HCT116 (cell line): Measurements from ENCODE around the gene HSPB3. TPM values are rescaled to one million over a fixed set of nuclear protein-coding genes. Genes with fewer than 3 reads are reported as not detected.
"Not testable (repeated sequence)": the region's sequence is repeated elsewhere in the genome, so short reads cannot be mapped to it uniquely, and the experiment has no call there.

Source experiments
- ATAC-seq: fragments of 200-7000 bp; cut with Tn5 transposase; 2 replicates; pipeline ENCODE4 v1.9.1; 2020; ENCODE audit warnings: mild to moderate bottlenecking, moderate library complexity
- BruUV-seq: library from RNA; stranded (reverse); fragments of 400-500 nt; replicated peaks from 2 replicates; lab custom pipeline; 2021; lab: Mats Ljungman, UMichigan
- CTCF ChIA-PET: fragments of 300-600 bp; sonication (Branson Sonifier 250); formaldehyde crosslinking; loops from one replicate; lab custom pipeline; 2021; ENCODE audit warnings: antibody characterized with exemption; lab: Charles Lee
- POLR2A ChIA-PET: fragments of 300-600, 350-600 bp; sonication (Branson Sonifier 250); formaldehyde crosslinking; loops from one replicate; lab custom pipeline; 2021; ENCODE audit warnings: antibody characterized with exemption; lab: Charles Lee
- RAD21 ChIA-PET, 2 experiments: fragments of 300-600 bp; sonication (Branson Sonifier 250); formaldehyde crosslinking; loops; one replicate each; lab custom pipeline; 2023; ENCODE audit warnings: low total read pairs in 2 of 2; ENCODE audit not compliant: uncharacterized antibody in 2 of 2, unreplicated experiment in 2 of 2, low non-redundant PET in 1 of 2; lab: Charles Lee
- DNase-seq: peaks from one replicate; pipeline ENCODE4 v3.0.0-alpha.2; 2010; ENCODE audit warnings: low read depth, low spot score
- H2AFZ ChIP-seq: fragments of 200-600 bp; shearing (Covaris generic), sonication (generic); 2 replicates; pipeline ENCODE4 v1.6.1; 2017; ENCODE audit warnings: low read depth, mixed run types, mixed read lengths, antibody characterized with exemption, low read length; ENCODE audit not compliant: poor library complexity, severe bottlenecking
- H3K27ac ChIP-seq: 2 replicates; pipeline ENCODE4 v1.5.1; 2012; ENCODE audit warnings: low read depth, low read length
- H3K27me3 ChIP-seq: fragments of 200-600 bp; sonication (generic); 2 replicates; pipeline ENCODE4 v1.6.1; 2016; ENCODE audit warnings: mixed run types, low read length, mixed read lengths; ENCODE audit not compliant: insufficient read depth
- H3K36me3 ChIP-seq, 2 experiments: fragments of 200-500 bp in 1 of 2; fragments of 200-600 bp in 1 of 2; sonication (Bioruptor generic) in 1 of 2; sonication (generic) in 1 of 2; 2 replicates each; pipeline versions ENCODE4 v1.5.1 to v1.6.1; 2014 to 2016; ENCODE audit warnings: low read length in 2 of 2, inconsistent platforms in 1 of 2, mixed read lengths in 1 of 2, mixed run types in 1 of 2; ENCODE audit not compliant: insufficient read depth in 2 of 2, control insufficient read depth in 1 of 2
- H3K4me1 ChIP-seq, 2 experiments: fragments of 200-600 bp in 1 of 2; sonication (generic) in 1 of 2; 2 replicates each; pipeline versions ENCODE4 v1.5.1 to v1.6.1; 2012 to 2017; ENCODE audit warnings: low read length in 2 of 2, inconsistent platforms in 1 of 2, mild to moderate bottlenecking in 1 of 2, mixed read lengths in 1 of 2, mixed run types in 1 of 2, moderate library complexity in 1 of 2; ENCODE audit not compliant: insufficient read depth in 2 of 2, control insufficient read depth in 1 of 2
- H3K4me2 ChIP-seq: fragments of 200-600 bp; sonication (generic); 2 replicates; pipeline ENCODE4 v1.6.1; 2017; ENCODE audit warnings: mixed run types, low read length, mixed read lengths
- H3K4me3 ChIP-seq, 2 experiments: fragments of 200-600 bp in 1 of 2; sonication (generic) in 1 of 2; replicated peaks in 1 of 2; 2 replicates each; pipeline ENCODE4 v1.5.1; 2011 to 2016; ENCODE audit warnings: low read length in 2 of 2, control low read depth in 1 of 2, low read depth in 1 of 2, mild to moderate bottlenecking in 1 of 2, mixed read lengths in 1 of 2, mixed run types in 1 of 2
- H3K79me2 ChIP-seq: fragments of 200-600 bp; sonication (generic); 2 replicates; pipeline ENCODE4 v1.6.1; 2017; ENCODE audit warnings: mild to moderate bottlenecking, mixed run types, low read length, moderate library complexity, mixed read lengths; ENCODE audit not compliant: insufficient read depth
- H3K9ac ChIP-seq: fragments of 200-600 bp; sonication (generic); 2 replicates; pipeline ENCODE4 v1.6.1; 2016; ENCODE audit warnings: low read length, mixed read lengths
- H3K9me2 ChIP-seq: fragments of 200-600 bp; sonication (generic), shearing (Covaris generic); 2 replicates; pipeline ENCODE4 v1.6.1; 2017; ENCODE audit warnings: mixed run types, mild to moderate bottlenecking, moderate library complexity; ENCODE audit not compliant: insufficient read depth
- H3K9me3 ChIP-seq, 2 experiments: fragments of 200-500 bp in 1 of 2; fragments of 200-600 bp in 1 of 2; sonication (Bioruptor generic) in 1 of 2; sonication (generic) in 1 of 2; 2 replicates each; pipeline ENCODE4 v1.6.1; 2014 to 2017; ENCODE audit warnings: low read length in 2 of 2, mixed read lengths in 2 of 2, inconsistent platforms in 1 of 2, low read depth in 1 of 2, mild to moderate bottlenecking in 1 of 2, mixed run types in 1 of 2, moderate library complexity in 1 of 2; ENCODE audit not compliant: control insufficient read depth in 1 of 2, insufficient read depth in 1 of 2
- H4K20me1 ChIP-seq: fragments of 200-600 bp; sonication (generic), shearing (Covaris generic); 2 replicates; pipeline ENCODE4 v1.6.1; 2017; ENCODE audit warnings: mixed run types, mild to moderate bottlenecking, moderate library complexity; ENCODE audit not compliant: insufficient read depth
- CTCF ChIP-seq, 3 experiments: fragments of 200-600 bp in 1 of 3; sonication (generic) in 1 of 3; IDR thresholded peaks in 2 of 3; conservative IDR thresholded peaks in 1 of 3; 2 replicates each; pipeline ENCODE4 v1.5.1; 2012 to 2017; ENCODE audit warnings: low read depth in 2 of 3, low read length in 2 of 3, antibody characterized with exemption in 1 of 3, borderline replicate concordance in 1 of 3, control low read depth in 1 of 3, mild to moderate bottlenecking in 1 of 3, mixed read lengths in 1 of 3, mixed run types in 1 of 3, moderate library complexity in 1 of 3; ENCODE audit not compliant: insufficient read depth in 1 of 3
- RAD21 ChIP-seq: IDR thresholded peaks from 2 replicates; pipeline ENCODE4 v1.6.1; 2012; ENCODE audit warnings: low read depth, mild to moderate bottlenecking
- intact Hi-C: fragments of 100-400 bp; cut with micrococcal nuclease; formaldehyde crosslinking; loops from 2 replicates; pipeline ENCODE4 v1.10.0; 2022
- total RNA-seq: library from RNA; stranded (reverse); gene quantifications from one replicate; pipeline ENCODE4 v1.2.1, GENCODE V29; 2021; ENCODE audit not compliant: unreplicated experiment

The HSPB3 gene
- total RNA-seq, 1 experiment from 2014 or later, result not detected

GRCh38 chr5:54419573-54420423 is 35.7 kb upstream of the HSPB3 start:
- TF ChIP-seq RAD21 (peak; percentile 63), CTCF (IDR thresholded peaks at IDR 0.05 in 2 of 3, conservative IDR thresholded peaks at IDR 0.05 in 1 of 3; ENCODE audit: borderline replicate concordance in 1 of 3, insufficient read depth in 1 of 3, low read depth in 2 of 3, low read length in 2 of 3) (peak; percentile 54 to 88 (median 67); a peak in 5 of 6 replicates)
- not testable (repeated sequence) for H3K4me3 ChIP-seq, H3K9me3 ChIP-seq, H3K4me2 ChIP-seq, H3K9me2 ChIP-seq, H3K27me3 ChIP-seq, H3K27ac ChIP-seq, H3K9ac ChIP-seq, H4K20me1 ChIP-seq, H3K4me1 ChIP-seq, H2AFZ ChIP-seq, H3K79me2 ChIP-seq, BruUV-seq, H3K36me3 ChIP-seq
- ATAC-seq, result peak; percentile 69
- POLR2A ChIA-PET, result interaction anchor here (0.7 to 0.9 kb wide), 2 partner anchors 9 to 108 kb away, joined by 3 to 4 read pairs; no protein-coding TSS in a partner anchor
- DNase-seq, result peak; percentile 31
- RAD21 ChIA-PET, result interaction anchor here in 1 of 2 experiments (1.1 kb wide), 1 partner anchor 176 kb away, joined by 8 read pairs; no protein-coding TSS in a partner anchor
- CTCF ChIA-PET, result interaction anchor here (0.6 to 1.3 kb wide), 23 partner anchors 8 to 1157 kb away, joined by 3 to 26 read pairs (median 4); partner anchors contain the start of genes ARL15 and SNX18
- intact Hi-C loops, result loop anchor here (1.0 to 10.0 kb wide), 2 partner anchors 105 to 176 kb away; partner anchors contain the start of gene ARL15

- CTCF ChIA-PET, H3K4me3 ChIP-seq, H2AFZ ChIP-seq, H4K20me1 ChIP-seq, intact Hi-C loops, BruUV-seq, H3K9ac ChIP-seq, H3K27me3 ChIP-seq, ATAC-seq, H3K4me2 ChIP-seq, H3K4me1 ChIP-seq, H3K9me3 ChIP-seq, POLR2A ChIA-PET, H3K27ac ChIP-seq, H3K9me2 ChIP-seq, DNase-seq, H3K36me3 ChIP-seq, H3K79me2 ChIP-seq: not testable (repeated sequence)
- RAD21 ChIA-PET, result interaction anchor here in 1 of 2 experiments (0.6 kb wide), 1 partner anchor 112 kb away, joined by 5 read pairs; no protein-coding TSS in a partner anchor
Observed at GRCh38 chr5:54420511-54420910, 35.0 kb upstream of the HSPB3 start.
